ENCODE measurements around the gene HIKESHI. TPM values are rescaled to one million over a fixed set of nuclear protein-coding genes. Genes with fewer than 3 reads are reported as not detected.

Gene HIKESHI
- total and polyA plus RNA-seq, 2 of the 8 experiments (the other 6 are each of a cell fraction or from before 2014, with no cell fraction given): 65.4 to 90.2 TPM

- H4K91ac ChIP-seq (replicated peaks; ENCODE audit: insufficient read length, low read length): no peak overlapping the region
- ChIA-PET CTCF (ENCODE audit: partially characterized antibody) (interaction anchor here (1.0 to 2.9 kb wide), 4 partner anchors 10 to 84 kb away, joined by 3 to 19 read pairs (median 6); no protein-coding TSS in a partner anchor), POLR2A (ENCODE audit: partially characterized antibody) (interaction anchor here (0.6 kb wide), 1 partner anchor 730 kb away, joined by 3 read pairs; no protein-coding TSS in a partner anchor)
- TF ChIP-seq SIRT6 (IDR thresholded peaks at IDR 0.05; ENCODE audit: low read length) (no peak), SUZ12 (IDR thresholded peaks at IDR 0.05; ENCODE audit: low read length) (no peak), SIX5 (IDR thresholded peaks at IDR 0.05; ENCODE audit: low read depth, low read length) (no peak), GABPA (IDR thresholded peaks at IDR 0.05; ENCODE audit: borderline replicate concordance, insufficient read depth, low read length) (no peak), FOSL1 (IDR thresholded peaks at IDR 0.05; ENCODE audit: insufficient read depth, low read depth, low read length) (no peak), SP4 (IDR thresholded peaks at IDR 0.05; ENCODE audit: low read length) (no peak)
- no peak overlapping the region for H3K27ac ChIP-seq (ENCODE audit: low read depth, low read length)
- 0 out of 4 replicates have a peak, but pooled peaks cover 0 to 3% of the 10 kb centered on the region in 2 experiments for H3K9me3 ChIP-seq (ENCODE audit: insufficient read depth in 2 of 2, low read depth in 1 of 2, low read length in 1 of 2)
- 47% methylated on average over 1 of the region's 1 CpG; no CpG with 5 or more reads in 1 of the 2 experiments for WGBS, 2 experiments (ENCODE audit: extremely low coverage in 1 of 2, insufficient coverage in 1 of 2, insufficient read length in 1 of 2, insufficient replicate concordance in 2 of 2, low coverage in 1 of 2, low lambda C conversion rate in 2 of 2, missing lambda C conversion rate in 1 of 2)
- no peak overlapping the region for H2BK15ac ChIP-seq (ENCODE audit: low read length)
- no peak overlapping the region for H3K23ac ChIP-seq (ENCODE audit: insufficient read length)
- peaks cover 0 to 3% (median 0%) of the 10 kb centered on the region in 4 experiments; a peak in 2 of 7 replicates for H3K27me3 ChIP-seq (replicated peaks in 1 of 4; ENCODE audit: control insufficient read depth in 3 of 4, extremely low read depth in 1 of 4, insufficient read depth in 3 of 4, low read length in 3 of 4)
- no peak overlapping the region for H4K5ac ChIP-seq (ENCODE audit: insufficient read length, low read depth, low read length)
- no peak overlapping the region for H3K14ac ChIP-seq (ENCODE audit: insufficient read length)
- H3K79me1 ChIP-seq (ENCODE audit: low read depth, low read length): no peaks in the 10 kb centered on the region
- no peak overlapping the region for H3K9ac ChIP-seq (replicated peaks in 1 of 4; ENCODE audit: extremely low read depth in 1 of 4, low read depth in 3 of 4, low read length in 3 of 4)
- H2BK12ac ChIP-seq (ENCODE audit: low read depth, low read length): no peak overlapping the region
- H3K4ac ChIP-seq (replicated peaks; ENCODE audit: insufficient read length, low read depth, low read length): no peak overlapping the region
- H3K79me2 ChIP-seq (ENCODE audit: control insufficient read depth in 1 of 2, insufficient read depth in 2 of 2, low read length in 2 of 2): no peaks in the 10 kb centered on the region
- H3K4me2 ChIP-seq (ENCODE audit: insufficient read depth in 1 of 2, low read depth in 2 of 2, low read length in 2 of 2): peak overlapping the region; percentile 62 to 76
- H3K23me2 ChIP-seq (ENCODE audit: low read depth, low read length): peaks cover 5% of the 10 kb centered on the region; the same call in 1 of the 2 replicates
- H4K8ac ChIP-seq (ENCODE audit: extremely low read depth, insufficient read depth, low read length): no peak overlapping the region
- H2BK5ac ChIP-seq (ENCODE audit: low read depth, low read length): no peak overlapping the region
- FAIRE-seq: no peak
- no peak overlapping the region for H3K18ac ChIP-seq (ENCODE audit: extremely low read depth, low read length)
- H3K36me3 ChIP-seq (ENCODE audit: control insufficient read depth in 2 of 4, insufficient read depth in 4 of 4, low read length in 3 of 4): no peaks in the 10 kb centered on the region
- no peak overlapping the region for H2BK20ac ChIP-seq (ENCODE audit: low read length)
- H3K56ac ChIP-seq (replicated peaks; ENCODE audit: insufficient read length, low read depth, low read length): no peak overlapping the region
- DNase-seq (ENCODE audit: low read depth in 1 of 2, low spot score in 2 of 2): no peak
- no peaks in the 10 kb centered on the region for H4K20me1 ChIP-seq (replicated peaks in 1 of 2; ENCODE audit: control insufficient read depth in 1 of 2, insufficient read depth in 2 of 2, low read length in 2 of 2)
- no peak overlapping the region for H2BK120ac ChIP-seq (replicated peaks; ENCODE audit: low read depth, low read length)
- peaks cover 0 to 2% (median 0%) of the 10 kb centered on the region in 4 experiments; a peak in 1 of 7 replicates for H3K4me1 ChIP-seq (replicated peaks in 1 of 4; ENCODE audit: control insufficient read depth in 3 of 4, insufficient read depth in 4 of 4, low read length in 3 of 4)
- peak overlapping the region in 3 of 4 experiments; percentile 6 to 55 (median 25); a peak in 5 of 8 replicates for H3K4me3 ChIP-seq (ENCODE audit: extremely low read depth in 1 of 4, insufficient read depth in 2 of 4, low read depth in 3 of 4, low read length in 4 of 4)
- H2AK5ac ChIP-seq (ENCODE audit: low read depth, low read length): no peak overlapping the region
- H2AFZ ChIP-seq (ENCODE audit: low read length): 0 out of 2 replicates have a peak overlapping the region, but pooled peaks have one; percentile 43
Measured at GRCh38 chr11:86374069-86374468, 72.0 kb downstream of the HIKESHI start.
